ENCODE results near the gene DCDC1. TPM values are rescaled to one million over a fixed set of nuclear protein-coding genes. Genes with fewer than 3 reads are reported as not detected.

Gene DCDC1
- total and polyA plus RNA-seq, 12 donors: 0.01 to 0.18 (median 0.09) TPM; not detected in 9

GRCh38 chr11:30926130-30926529 lies 443.4 kb downstream of the DCDC1 start:
- Histone ChIP-seq H3K36me3 (no peaks in the 10 kb centered on the region), H3K9me3 (no peaks in the 10 kb centered on the region), H3K27me3 (peaks cover 0 to 13% (median 0%) of the 10 kb centered on the region in 7 donors), H3K4me1 (no peaks in the 10 kb centered on the region), H3K27ac (no peak overlapping the region), H3K4me3 (no peak overlapping the region)
- intact Hi-C loops (cut with DNase I): no loop called here
- TF ChIP-seq, protein P1, sequence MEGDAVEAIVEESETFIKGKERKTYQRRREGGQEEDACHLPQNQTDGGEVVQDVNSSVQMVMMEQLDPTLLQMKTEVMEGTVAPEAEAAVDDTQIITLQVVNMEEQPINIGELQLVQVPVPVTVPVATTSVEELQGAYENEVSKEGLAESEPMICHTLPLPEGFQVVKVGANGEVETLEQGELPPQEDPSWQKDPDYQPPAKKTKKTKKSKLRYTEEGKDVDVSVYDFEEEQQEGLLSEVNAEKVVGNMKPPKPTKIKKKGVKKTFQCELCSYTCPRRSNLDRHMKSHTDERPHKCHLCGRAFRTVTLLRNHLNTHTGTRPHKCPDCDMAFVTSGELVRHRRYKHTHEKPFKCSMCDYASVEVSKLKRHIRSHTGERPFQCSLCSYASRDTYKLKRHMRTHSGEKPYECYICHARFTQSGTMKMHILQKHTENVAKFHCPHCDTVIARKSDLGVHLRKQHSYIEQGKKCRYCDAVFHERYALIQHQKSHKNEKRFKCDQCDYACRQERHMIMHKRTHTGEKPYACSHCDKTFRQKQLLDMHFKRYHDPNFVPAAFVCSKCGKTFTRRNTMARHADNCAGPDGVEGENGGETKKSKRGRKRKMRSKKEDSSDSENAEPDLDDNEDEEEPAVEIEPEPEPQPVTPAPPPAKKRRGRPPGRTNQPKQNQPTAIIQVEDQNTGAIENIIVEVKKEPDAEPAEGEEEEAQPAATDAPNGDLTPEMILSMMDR (IDR thresholded peaks at IDR 0.05): no peak
- ATAC-seq (no peak), DNase-seq (no peak)
- 87 to 91% methylated on average over 3 of the region's 3 CpGs for WGBS, 2 donors

DNA sequence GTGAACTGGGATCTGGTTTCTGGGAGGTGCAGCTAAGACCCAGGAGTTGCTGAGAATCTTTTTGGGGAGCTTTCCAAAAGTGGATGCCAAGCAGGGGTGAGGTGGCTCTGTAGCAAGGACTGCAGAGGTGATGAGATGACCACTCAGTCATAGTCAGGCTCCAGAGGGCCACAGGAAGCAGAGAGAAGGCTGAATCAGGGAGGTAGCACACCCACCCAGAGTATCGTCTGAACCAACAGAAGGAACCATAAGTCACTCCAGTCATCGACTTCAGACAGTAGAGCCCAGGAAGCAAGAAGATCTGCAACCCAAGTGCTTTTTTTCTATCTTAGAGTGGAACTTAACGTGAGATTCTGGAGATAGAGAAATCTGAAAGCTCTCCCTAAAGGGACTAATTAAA lies 447.7 kb downstream of the DCDC1 start:
- H3K9me3 ChIP-seq: no peaks in the 10 kb centered on the region
- TF ChIP-seq, protein P1 (IDR thresholded peaks at IDR 0.05): no peak
- no peaks in the 10 kb centered on the region for H3K36me3 ChIP-seq
- DNase-seq (no peak), ATAC-seq (no peak)
- intact Hi-C loops (cut with DNase I): no loop called here
- no peak overlapping the region for H3K4me3 ChIP-seq
- H3K27ac ChIP-seq: no peak overlapping the region
- H3K4me1 ChIP-seq: no peaks in the 10 kb centered on the region
- WGBS, 2 donors: 51 to 61% methylated on average over 3 of the region's 3 CpGs
- H3K27me3 ChIP-seq: peaks cover 0 to 15% (median 0%) of the 10 kb centered on the region in 7 donors

- intact Hi-C loops (cut with DNase I): loop anchor here (5.0 to 10.0 kb wide), 11 partner anchors 42 to 1485 kb away; partner anchors contain the start of gene MPPED2 (in 4 of the 10)
- 37 to 39% methylated on average over 8 of the region's 8 CpGs for WGBS, 2 donors
- TF ChIP-seq, protein P1 (IDR thresholded peaks at IDR 0.05): no peak
- peak in 3 of 8 donors; percentile 41 to 46 (median 45) for ATAC-seq
- no peaks in the 10 kb centered on the region for H3K36me3 ChIP-seq
- no peaks in the 10 kb centered on the region for H3K9me3 ChIP-seq
- peaks cover 0 to 15% (median 0%) of the 10 kb centered on the region in 7 donors for H3K27me3 ChIP-seq
- no peaks in the 10 kb centered on the region for H3K4me1 ChIP-seq
- H3K27ac ChIP-seq: peak overlapping the region in 1 of 10 donors; percentile 43
- H3K4me3 ChIP-seq: no peak overlapping the region
- no peak for DNase-seq
These were observed 450.0 kb downstream of the DCDC1 start for GRCh38 chr11:30919389-30920152.

- H3K4me3 ChIP-seq: no peak overlapping the region
- intact Hi-C loops (cut with DNase I): loop anchor here (5.0 to 10.0 kb wide), 11 partner anchors 41 to 1483 kb away; partner anchors contain the start of gene MPPED2 (in 4 of the 10)
- peaks cover 0 to 13% (median 0%) of the 10 kb centered on the region in 7 donors for H3K27me3 ChIP-seq
- no peaks in the 10 kb centered on the region for H3K9me3 ChIP-seq
- peak in 6 of 8 donors; percentile 37 to 67 (median 48) for ATAC-seq
- H3K4me1 ChIP-seq: peaks cover 0 to 6% (median 0%) of the 10 kb centered on the region in 9 donors
- 13% methylated on average over 6 of the region's 6 CpGs for WGBS, 2 donors
- TF ChIP-seq, protein P1 (IDR thresholded peaks at IDR 0.05): peak; percentile 60 to 85 (median 80)
- no peak overlapping the region for H3K27ac ChIP-seq
- DNase-seq: peak in 1 of 2 donors; percentile 15
- no peaks in the 10 kb centered on the region for H3K36me3 ChIP-seq
These were observed 451.6 kb downstream of the DCDC1 start for GRCh38 chr11:30917859-30918478.

Measured in heart right ventricle (tissue), 16 donors.